Measurements from ENCODE around the gene BEAN1.

The BEAN1 gene, protein sequence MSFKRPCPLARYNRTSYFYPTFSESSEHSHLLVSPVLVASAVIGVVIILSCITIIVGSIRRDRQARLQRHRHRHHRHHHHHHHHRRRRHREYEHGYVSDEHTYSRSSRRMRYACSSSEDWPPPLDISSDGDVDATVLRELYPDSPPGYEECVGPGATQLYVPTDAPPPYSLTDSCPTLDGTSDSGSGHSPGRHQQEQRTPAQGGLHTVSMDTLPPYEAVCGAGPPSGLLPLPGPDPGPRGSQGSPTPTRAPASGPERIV

DNA sequence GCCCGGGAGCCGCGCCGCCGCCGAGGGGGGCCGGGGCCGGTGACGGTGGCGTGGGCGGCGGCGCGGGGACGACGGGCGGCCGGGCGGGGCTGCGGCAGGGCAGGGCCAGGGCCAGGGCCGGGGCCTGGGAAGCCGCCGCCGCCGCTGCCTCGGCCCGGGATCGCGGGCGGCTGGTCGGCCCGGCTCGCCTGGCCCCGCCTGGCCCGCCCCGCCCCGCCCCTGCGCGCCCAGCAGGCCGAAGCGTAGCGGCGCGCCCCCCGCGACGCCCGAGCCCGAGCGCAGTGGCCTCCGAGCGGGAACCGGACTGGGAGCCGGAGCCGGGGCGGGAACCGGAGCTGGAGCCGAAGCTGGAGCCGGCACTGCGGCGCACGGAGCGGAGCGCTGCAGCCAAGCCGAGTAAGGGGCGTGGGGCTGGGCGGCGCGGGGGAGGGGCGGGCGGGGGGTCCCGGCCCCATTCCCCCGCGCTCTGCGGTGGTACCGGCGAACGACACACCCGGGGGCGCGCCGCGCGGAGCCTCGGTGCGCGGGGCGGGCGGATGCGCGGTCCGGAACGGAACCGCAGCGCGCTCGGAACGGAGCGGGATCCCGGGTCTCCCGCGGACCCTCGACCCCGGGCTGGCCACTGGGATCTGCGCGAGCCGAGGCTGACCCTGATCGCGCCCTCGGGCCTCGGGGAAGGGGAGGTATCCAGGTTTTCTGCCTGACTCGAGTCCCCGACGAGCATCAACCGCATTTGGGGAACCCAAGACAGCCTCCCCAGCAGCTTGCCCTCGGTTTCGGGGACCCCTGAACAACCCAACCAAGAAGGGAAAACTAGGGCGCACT is at the start of gene BEAN1:
Gene BEAN1 (plus strand): TSS at position 260 of the 825 bp plus-strand sequence. CDS start 10,382 bp downstream, outside the sequence.
- Histone ChIP-seq H3K27ac (no peak within 1 kb of the TSS), H3K9me3 (no peaks in the 10 kb centered on the region), H3K4me1 (ENCODE audit: control insufficient read depth in 1 of 2, insufficient read depth in 1 of 2, low read depth in 1 of 2, low read length in 1 of 2) (peaks cover 0 to 7% of the 10 kb centered on the region in 2 experiments), H3K27me3 (peaks cover 98% of the 10 kb centered on the region), H3K36me3 (no peaks in the 10 kb centered on the region), H3K4me3 (ENCODE audit: low read depth in 1 of 2, low read length in 1 of 2) (no peak within 1 kb of the TSS)
- TF ChIP-seq, protein P1, sequence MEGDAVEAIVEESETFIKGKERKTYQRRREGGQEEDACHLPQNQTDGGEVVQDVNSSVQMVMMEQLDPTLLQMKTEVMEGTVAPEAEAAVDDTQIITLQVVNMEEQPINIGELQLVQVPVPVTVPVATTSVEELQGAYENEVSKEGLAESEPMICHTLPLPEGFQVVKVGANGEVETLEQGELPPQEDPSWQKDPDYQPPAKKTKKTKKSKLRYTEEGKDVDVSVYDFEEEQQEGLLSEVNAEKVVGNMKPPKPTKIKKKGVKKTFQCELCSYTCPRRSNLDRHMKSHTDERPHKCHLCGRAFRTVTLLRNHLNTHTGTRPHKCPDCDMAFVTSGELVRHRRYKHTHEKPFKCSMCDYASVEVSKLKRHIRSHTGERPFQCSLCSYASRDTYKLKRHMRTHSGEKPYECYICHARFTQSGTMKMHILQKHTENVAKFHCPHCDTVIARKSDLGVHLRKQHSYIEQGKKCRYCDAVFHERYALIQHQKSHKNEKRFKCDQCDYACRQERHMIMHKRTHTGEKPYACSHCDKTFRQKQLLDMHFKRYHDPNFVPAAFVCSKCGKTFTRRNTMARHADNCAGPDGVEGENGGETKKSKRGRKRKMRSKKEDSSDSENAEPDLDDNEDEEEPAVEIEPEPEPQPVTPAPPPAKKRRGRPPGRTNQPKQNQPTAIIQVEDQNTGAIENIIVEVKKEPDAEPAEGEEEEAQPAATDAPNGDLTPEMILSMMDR (IDR thresholded peaks at IDR 0.05) = no peak

DNA sequence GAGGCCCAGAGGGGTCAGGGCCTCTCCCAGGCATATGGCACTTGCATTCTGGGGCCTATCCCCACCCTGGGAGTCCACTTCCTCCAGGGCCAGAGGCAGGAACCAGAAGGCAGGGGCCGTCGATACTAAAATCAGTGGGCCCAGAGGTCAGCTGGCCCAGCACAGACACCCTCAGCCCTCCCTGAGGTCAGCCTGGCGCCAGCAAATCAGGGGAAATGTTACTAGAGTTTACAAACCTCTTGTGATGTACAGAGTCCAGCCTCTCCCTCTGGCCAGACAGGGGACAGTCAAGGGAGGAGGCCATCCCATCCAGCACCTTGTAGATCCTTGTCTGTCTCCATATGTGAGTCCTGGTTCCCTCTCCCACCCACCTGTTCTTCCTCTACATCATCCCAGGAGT is 49.8 kb upstream of the BEAN1 start:
- Histone ChIP-seq H3K27me3 (no peaks in the 10 kb centered on the region), H3K4me3 (ENCODE audit: low read depth in 1 of 2, low read length in 1 of 2) (no peak overlapping the region), H3K27ac (no peak overlapping the region)

DNA sequence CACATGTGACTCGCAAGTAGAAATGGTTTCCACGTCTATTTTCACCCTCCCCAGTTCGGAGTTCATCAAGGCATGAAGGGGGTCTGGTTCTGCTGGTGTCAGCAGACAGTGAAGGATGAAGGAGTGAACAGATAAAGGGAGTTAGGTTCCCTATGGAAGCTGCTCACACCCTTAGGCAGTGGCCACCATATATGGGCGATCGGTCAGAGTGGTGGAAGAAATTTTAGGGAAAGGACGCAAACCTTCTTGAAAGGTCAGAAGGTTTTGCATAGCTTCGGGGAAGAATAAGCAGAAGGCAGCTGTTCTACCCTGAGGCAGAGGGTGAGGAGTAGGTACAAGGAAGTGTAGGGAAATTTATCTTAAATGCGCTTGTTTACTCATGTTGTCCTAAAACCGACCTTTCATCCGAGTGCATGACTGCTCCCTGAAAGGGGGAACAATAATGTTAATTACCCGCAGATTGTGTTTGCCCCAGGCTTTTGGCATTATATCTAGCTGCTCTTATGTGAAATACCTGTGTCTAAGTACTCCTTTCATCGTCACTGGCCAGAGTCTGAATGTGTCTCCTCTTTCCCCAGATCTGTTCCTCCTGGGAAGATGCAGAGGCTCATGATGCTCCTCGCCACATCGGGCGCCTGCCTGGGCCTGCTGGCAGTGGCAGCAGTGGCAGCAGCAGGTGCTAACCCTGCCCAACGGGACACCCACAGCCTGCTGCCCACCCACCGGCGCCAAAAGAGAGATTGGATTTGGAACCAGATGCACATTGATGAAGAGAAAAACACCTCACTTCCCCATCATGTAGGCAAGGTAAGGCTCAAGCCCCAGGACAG is 48.1 kb upstream of the BEAN1 start:
- H3K36me3 ChIP-seq = no peaks in the 10 kb centered on the region
- TF ChIP-seq, protein P1 (IDR thresholded peaks at IDR 0.05) = no peak
- no peaks in the 10 kb centered on the region for H3K27me3 ChIP-seq
- H3K9me3 ChIP-seq = no peaks in the 10 kb centered on the region
- no peaks in the 10 kb centered on the region for H3K4me1 ChIP-seq (ENCODE audit: control insufficient read depth in 1 of 2, insufficient read depth in 1 of 2, low read depth in 1 of 2, low read length in 1 of 2)
- H3K27ac ChIP-seq = no peak overlapping the region
- no peak overlapping the region for H3K4me3 ChIP-seq (ENCODE audit: low read depth in 1 of 2, low read length in 1 of 2)

More for the DNA sequence above, 49.8 kb upstream of the BEAN1 start:
- H3K4me1 ChIP-seq (ENCODE audit: control insufficient read depth in 1 of 2, insufficient read depth in 1 of 2, low read depth in 1 of 2, low read length in 1 of 2) = no peaks in the 10 kb centered on the region
- TF ChIP-seq, protein P1 (IDR thresholded peaks at IDR 0.05) = no peak
- no peaks in the 10 kb centered on the region for H3K9me3 ChIP-seq
- H3K36me3 ChIP-seq = no peaks in the 10 kb centered on the region

DNA sequence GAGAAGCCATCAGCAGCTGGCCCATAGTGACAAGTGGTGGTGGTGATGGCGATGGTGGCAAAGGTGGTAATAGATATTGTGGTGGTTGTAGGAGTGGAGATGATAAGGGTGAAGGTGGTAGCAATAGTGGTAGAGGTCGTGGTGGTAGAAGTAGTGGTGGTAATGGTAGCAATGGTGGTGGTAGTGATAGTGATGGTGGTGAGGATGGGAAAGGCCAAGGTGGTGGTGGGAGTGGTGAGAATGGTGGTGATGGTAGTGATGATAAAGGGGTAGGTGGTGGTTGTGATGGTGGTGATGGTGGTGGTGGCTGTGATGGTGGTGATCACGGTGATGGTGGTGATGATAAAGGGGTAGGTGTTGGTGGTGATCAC is 47.5 kb upstream of the BEAN1 start:
- Histone ChIP-seq H3K27ac (no peak overlapping the region), H3K36me3 (no peaks in the 10 kb centered on the region), H3K9me3 (no peaks in the 10 kb centered on the region), H3K27me3 (no peaks in the 10 kb centered on the region), H3K4me1 (ENCODE audit: control insufficient read depth in 1 of 2, insufficient read depth in 1 of 2, low read depth in 1 of 2, low read length in 1 of 2) (no peaks in the 10 kb centered on the region), H3K4me3 (ENCODE audit: low read depth in 1 of 2, low read length in 1 of 2) (no peak overlapping the region)
- TF ChIP-seq, protein P1 (IDR thresholded peaks at IDR 0.05) = no peak

DNA sequence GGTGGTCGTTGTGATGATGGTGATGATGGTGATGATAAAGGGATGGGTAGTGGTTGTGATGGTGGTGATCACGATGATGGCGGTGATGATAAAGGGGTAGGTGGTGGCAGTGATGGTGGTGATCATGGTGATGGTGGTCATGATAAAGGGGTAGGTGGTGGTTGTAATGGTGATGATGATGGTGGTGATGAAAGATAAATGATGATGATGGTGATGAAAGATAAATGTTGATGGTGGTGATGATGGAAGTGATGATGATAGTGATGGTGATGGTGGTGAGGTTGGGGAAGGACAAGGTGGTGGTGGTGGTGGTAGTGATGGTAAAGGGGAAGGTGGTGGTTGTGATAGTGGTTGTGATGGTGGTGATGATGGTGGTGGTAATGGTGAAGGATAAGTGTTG is 46.7 kb upstream of the BEAN1 start:
- H3K27me3 ChIP-seq = no peaks in the 10 kb centered on the region
- H3K4me3 ChIP-seq (ENCODE audit: low read depth in 1 of 2, low read length in 1 of 2) = no peak overlapping the region
- no peaks in the 10 kb centered on the region for H3K36me3 ChIP-seq
- H3K9me3 ChIP-seq = no peaks in the 10 kb centered on the region
- TF ChIP-seq, protein P1 (IDR thresholded peaks at IDR 0.05) = no peak
- H3K27ac ChIP-seq = no peak overlapping the region
- H3K4me1 ChIP-seq (ENCODE audit: control insufficient read depth in 1 of 2, insufficient read depth in 1 of 2, low read depth in 1 of 2, low read length in 1 of 2) = no peaks in the 10 kb centered on the region

Data from neutrophil (primary cell).